IMR-90 (cell line): ENCODE data around the gene ENDOV. TPM values are rescaled to one million over a fixed set of nuclear protein-coding genes. Genes with fewer than 3 reads are reported as not detected.

ENCODE experiments used
- ATAC-seq: fragments of 200-7000 bp; cut with Tn5 transposase; 2 replicates; pipeline ENCODE4 v1.9.1; 2020; ENCODE audit warnings: low read depth, mild to moderate bottlenecking, moderate library complexity
- BruUV-seq: library from RNA; stranded (reverse); fragments of 400-500 nt; replicated peaks from 2 replicates; lab custom pipeline; 2021; lab: Mats Ljungman, UMichigan
- CTCF ChIA-PET: fragments of 300-600 bp; formaldehyde crosslinking; extraction: SDS; loops from one replicate; lab custom pipeline; 2021; ENCODE audit warnings: antibody characterized with exemption; lab: Yijun Ruan, JAX
- POLR2A ChIA-PET: fragments of 300-600 bp; sonication (Branson Sonifier 250); formaldehyde crosslinking; loops from one replicate; lab custom pipeline; 2022; ENCODE audit warnings: antibody characterized with exemption; ENCODE audit not compliant: unreplicated experiment; lab: Charles Lee
- DNase-seq: peaks from one replicate; pipeline ENCODE4 v3.0.0; 2013
- H2AFZ ChIP-seq: replicated peaks from 2 replicates; pipeline ENCODE3; 2013; ENCODE audit warnings: low read length, mild to moderate bottlenecking; ENCODE audit not compliant: poor library complexity
- H2AK5ac ChIP-seq: 2 replicates; pipeline ENCODE4 v1.6.1; 2013; ENCODE audit warnings: low read depth, low read length, inconsistent platforms
- H2AK9ac ChIP-seq: replicated peaks from 2 replicates; pipeline ENCODE3; 2013; ENCODE audit warnings: mild to moderate bottlenecking, low read depth, low read length, moderate library complexity; ENCODE audit not compliant: poor library complexity
- H2BK120ac ChIP-seq: 2 replicates; pipeline ENCODE4 v1.6.1; 2013; ENCODE audit warnings: low read depth, low read length, inconsistent platforms
- H2BK15ac ChIP-seq: 3 replicates; pipeline ENCODE4 v1.6.1; 2013; ENCODE audit warnings: low read depth, low read length, inconsistent platforms
- H2BK20ac ChIP-seq: 2 replicates; pipeline ENCODE4 v1.6.1; 2013; ENCODE audit warnings: low read depth, mild to moderate bottlenecking, inconsistent platforms, low read length, moderate library complexity
- H2BK5ac ChIP-seq: 2 replicates; pipeline ENCODE4 v1.6.1; 2013; ENCODE audit warnings: mild to moderate bottlenecking, low read depth, low read length, inconsistent platforms; ENCODE audit not compliant: poor library complexity, severe bottlenecking
- H3K14ac ChIP-seq: replicated peaks from 2 replicates; pipeline ENCODE4 v1.6.1; 2013; ENCODE audit warnings: low read depth, low read length, inconsistent platforms
- H3K18ac ChIP-seq: 2 replicates; pipeline ENCODE4 v1.6.1; 2013; ENCODE audit warnings: low read depth, low read length, control low read depth
- H3K23ac ChIP-seq: 2 replicates; pipeline ENCODE4 v1.6.1; 2013; ENCODE audit warnings: low read depth, low read length, inconsistent platforms
- H3K27ac ChIP-seq: 2 replicates; pipeline ENCODE4 v1.5.1; 2013; ENCODE audit warnings: mild to moderate bottlenecking, control low read depth, low read length; ENCODE audit not compliant: insufficient read depth
- H3K27me3 ChIP-seq: 2 replicates; pipeline ENCODE4 v1.6.1; 2013; ENCODE audit warnings: low read length; ENCODE audit not compliant: control insufficient read depth, insufficient read depth
- H3K36me3 ChIP-seq: 2 replicates; pipeline ENCODE4 v1.6.1; 2013; ENCODE audit warnings: low read length, mixed read lengths; ENCODE audit not compliant: control insufficient read depth, insufficient read depth
- H3K4ac ChIP-seq: 2 replicates; pipeline ENCODE4 v1.6.1; 2013; ENCODE audit warnings: low read depth, low read length, inconsistent platforms
- H3K4me1 ChIP-seq: 2 replicates; pipeline ENCODE4 v1.6.1; 2013; ENCODE audit warnings: low read length, mixed read lengths; ENCODE audit not compliant: control insufficient read depth, insufficient read depth
- H3K4me2 ChIP-seq: 2 replicates; pipeline ENCODE4 v1.6.1; 2013; ENCODE audit warnings: low read depth, mild to moderate bottlenecking, control low read depth, low read length, moderate library complexity
- H3K4me3 ChIP-seq: 2 replicates; pipeline ENCODE4 v1.5.1; 2013; ENCODE audit warnings: low read depth, mild to moderate bottlenecking, control low read depth, low read length, moderate library complexity; ENCODE audit not compliant: insufficient read depth
- H3K56ac ChIP-seq: 2 replicates; pipeline ENCODE4 v1.6.1; 2013; ENCODE audit warnings: low read length, inconsistent platforms; ENCODE audit not compliant: insufficient read depth; ENCODE audit errors: extremely low read depth
- H3K79me1 ChIP-seq, 2 experiments: 2 replicates each; pipeline ENCODE4 v1.6.1; 2013; ENCODE audit warnings: low read length in 2 of 2, inconsistent platforms in 1 of 2, low read depth in 1 of 2
- H3K9ac ChIP-seq: 2 replicates; pipeline ENCODE4 v1.6.1; 2013; ENCODE audit warnings: low read depth, low read length, control low read depth
- H3K9me1 ChIP-seq: 2 replicates; pipeline ENCODE4 v1.6.1; 2013; ENCODE audit warnings: low read length, inconsistent platforms; ENCODE audit not compliant: insufficient read depth
- H3K9me3 ChIP-seq: 2 replicates; pipeline ENCODE4 v1.6.1; 2013; ENCODE audit warnings: low read length; ENCODE audit not compliant: control insufficient read depth, insufficient read depth
- H4K20me1 ChIP-seq: 2 replicates; pipeline ENCODE4 v1.6.1; 2013; ENCODE audit warnings: low read length, inconsistent platforms; ENCODE audit not compliant: insufficient read depth
- H4K5ac ChIP-seq: 2 replicates; pipeline ENCODE4 v1.6.1; 2013; ENCODE audit warnings: mild to moderate bottlenecking, low read depth, low read length, control low read depth
- H4K8ac ChIP-seq, 2 experiments: 2 replicates each; pipeline ENCODE4 v1.6.1; 2013; ENCODE audit warnings: low read depth in 2 of 2, low read length in 2 of 2, control low read depth in 1 of 2, inconsistent platforms in 1 of 2
- H4K91ac ChIP-seq: 2 replicates; pipeline ENCODE4 v1.6.1; 2013; ENCODE audit warnings: low read depth, low read length, inconsistent platforms; ENCODE audit not compliant: insufficient read depth
- BHLHE40 ChIP-seq: fragments of 150-350 bp; IDR thresholded peaks from 2 replicates; pipeline ENCODE4 v1.6.1; 2016; ENCODE audit warnings: mild to moderate bottlenecking, low read depth, low read length
- CEBPB ChIP-seq: IDR thresholded peaks from 2 replicates; pipeline ENCODE4 v1.6.1; 2012; ENCODE audit warnings: low read depth, low read length, improper control_type of control experiment
- CHD1 ChIP-seq: IDR thresholded peaks from 2 replicates; pipeline ENCODE4 v1.6.1; 2012; ENCODE audit warnings: low read depth, low read length, improper control_type of control experiment
- CTCF ChIP-seq: conservative IDR thresholded peaks from 2 replicates; pipeline ENCODE4 v1.5.1; 2012; ENCODE audit warnings: mild to moderate bottlenecking, low read depth, low read length, improper control_type of control experiment
- FOS ChIP-seq: fragments of 150-350 bp; IDR thresholded peaks from 2 replicates; pipeline ENCODE4 v1.6.1; 2016; ENCODE audit warnings: low read depth, low read length
- MAFK ChIP-seq: IDR thresholded peaks from 2 replicates; pipeline ENCODE4 v1.6.1; 2012; ENCODE audit warnings: low read depth, low read length, improper control_type of control experiment
- MAZ ChIP-seq: IDR thresholded peaks from 2 replicates; pipeline ENCODE4 v1.6.1; 2012; ENCODE audit warnings: low read depth, mild to moderate bottlenecking, low read length, improper control_type of control experiment, moderate library complexity, borderline replicate concordance
- NFE2L2 ChIP-seq: fragments of 150-350 bp; IDR thresholded peaks from 2 replicates; pipeline ENCODE4 v1.6.1; 2016; ENCODE audit warnings: low read depth, mild to moderate bottlenecking, low read length
- POLR2A ChIP-seq: IDR thresholded peaks from 2 replicates; pipeline ENCODE4 v1.6.1; 2012; ENCODE audit warnings: mild to moderate bottlenecking, low read depth, low read length
- RAD21 ChIP-seq: IDR thresholded peaks from 2 replicates; pipeline ENCODE4 v1.6.1; 2012; ENCODE audit warnings: low read length, improper control_type of control experiment
- RCOR1 ChIP-seq: IDR thresholded peaks from 2 replicates; pipeline ENCODE4 v1.6.1; 2012; ENCODE audit warnings: mild to moderate bottlenecking, low read length, improper control_type of control experiment; ENCODE audit not compliant: insufficient replicate concordance
- RFX5 ChIP-seq: IDR thresholded peaks from 2 replicates; pipeline ENCODE4 v1.8.0; 2012; ENCODE audit warnings: low read depth, mild to moderate bottlenecking, low read length, moderate library complexity
- SMC3 ChIP-seq: fragments of 150-350 bp; IDR thresholded peaks from 2 replicates; pipeline ENCODE4 v1.6.1; 2016; ENCODE audit warnings: low read depth, mild to moderate bottlenecking, antibody characterized with exemption, low read length, moderate library complexity
- USF2 ChIP-seq: fragments of 150-350 bp; IDR thresholded peaks from 2 replicates; pipeline ENCODE4 v1.6.1; 2017; ENCODE audit warnings: mild to moderate bottlenecking, antibody characterized with exemption, low read length, low read depth
- WGBS, 2 experiments: methylation state at CpG; one replicate each; pipeline versions ENCODE4 v1.1.5 to v1.1.7; 2013; ENCODE audit warnings: missing lambda C conversion rate in 2 of 2; ENCODE audit not compliant: insufficient read length in 1 of 2; ENCODE audit errors: extremely low coverage in 2 of 2; 5-methylcytosine and 5-hydroxymethylcytosine counted together
- dilution Hi-C: fragments of 300-500 bp; cut with HindIII; formaldehyde crosslinking; loops from one replicate; pipeline ENCODE4 v1.14.3; 2018; ENCODE audit warnings: low sequenced_read_pairs; ENCODE audit not compliant: unreplicated experiment
- in situ Hi-C: fragments of 300-500 bp; cut with MboI; formaldehyde crosslinking; loops from 3 replicates; pipeline ENCODE4 v1.14.3; 2019; ENCODE audit warnings: low sequenced_read_pairs, inconsistent platforms, mixed read lengths
- intact Hi-C: fragments of 100-400 bp; cut with micrococcal nuclease; formaldehyde crosslinking; loops from 2 replicates; pipeline ENCODE4 v1.10.0; 2022
- polyA plus RNA-seq, 3 experiments: library from polyadenylated mRNA; depleted of rRNA; stranded (reverse); fragments of >200 nt; gene quantifications; 2 replicates each; pipeline ENCODE4 v1.2.3, GENCODE V29; 2012; ENCODE audit warnings: low replicate concordance in 1 of 3
- total RNA-seq: library from RNA; depleted of rRNA; stranded (reverse); fragments of >200 nt; gene quantifications from 2 replicates; pipeline ENCODE4 v1.2.3, GENCODE V29; 2012
- TF ChIP-seq, protein P1 (sequence below): fragments of 150-350 bp; IDR thresholded peaks from 2 replicates; pipeline ENCODE4 v1.6.1; 2016; ENCODE audit warnings: low read depth, mild to moderate bottlenecking, low read length, moderate library complexity, borderline replicate concordance

ENDOV gene
- total and polyA plus RNA-seq, 2 of the 4 experiments (the other 2 are of a cell fraction), result 15.1 to 30.3 TPM

GRCh38 chr17:80396157-80397033, 18.6 kb upstream of the ENDOV start:
- Histone ChIP-seq H3K9ac (no peak overlapping the region), H3K4me3 (no peak overlapping the region), H4K91ac (no peak overlapping the region), H3K27me3 (no peaks in the 10 kb centered on the region), H2AFZ (no peak overlapping the region), H3K9me3 (no peaks in the 10 kb centered on the region), H4K20me1 (no peaks in the 10 kb centered on the region), H2BK120ac (no peak overlapping the region), H3K14ac (no peak overlapping the region; the same call in 1 of the 2 replicates), H4K8ac (no peak overlapping the region), H2BK5ac (no peak overlapping the region), H2BK20ac (no peak overlapping the region), H2AK5ac (no peak overlapping the region), H3K79me1 (peaks cover 0 to 4% of the 10 kb centered on the region in 2 experiments; a peak in 1 of 4 replicates), H3K4me2 (no peak overlapping the region), H2AK9ac (no peak overlapping the region), H3K27ac (no peak overlapping the region), H3K56ac (no peak overlapping the region), H2BK15ac (no peak overlapping the region), H3K18ac (no peak overlapping the region), H4K5ac (no peak overlapping the region), H3K9me1 (0 out of 2 replicates have a peak, but pooled peaks cover 2% of the 10 kb centered on the region), H3K4me1 (peaks cover 2% of the 10 kb centered on the region), H3K23ac (no peak overlapping the region), H3K36me3 (peaks cover 29% of the 10 kb centered on the region), H3K4ac (no peak overlapping the region)
- DNase-seq (no peak), ATAC-seq (no peak)
- CTCF ChIA-PET, result no interaction called here
- intact Hi-C loops (no loop called here), in situ Hi-C loops (no loop called here), dilution Hi-C loops (no loop called here)
- POLR2A ChIA-PET, result no interaction called here
- 14% methylated on average over 1 of the region's 9 CpGs; no CpG with 5 or more reads in 1 of the 2 experiments for WGBS, 2 experiments
- BruUV-seq, result no TSS peak
- TF ChIP-seq CHD1 (no peak), NFE2L2 (no peak), MAFK (no peak), POLR2A (no peak), CTCF (no peak), RAD21 (no peak), RCOR1 (no peak), MAZ (no peak), USF2 (no peak), FOS (no peak), RFX5 (no peak), BHLHE40 (no peak), CEBPB (no peak), SMC3 (no peak)
- TF ChIP-seq, protein P1, sequence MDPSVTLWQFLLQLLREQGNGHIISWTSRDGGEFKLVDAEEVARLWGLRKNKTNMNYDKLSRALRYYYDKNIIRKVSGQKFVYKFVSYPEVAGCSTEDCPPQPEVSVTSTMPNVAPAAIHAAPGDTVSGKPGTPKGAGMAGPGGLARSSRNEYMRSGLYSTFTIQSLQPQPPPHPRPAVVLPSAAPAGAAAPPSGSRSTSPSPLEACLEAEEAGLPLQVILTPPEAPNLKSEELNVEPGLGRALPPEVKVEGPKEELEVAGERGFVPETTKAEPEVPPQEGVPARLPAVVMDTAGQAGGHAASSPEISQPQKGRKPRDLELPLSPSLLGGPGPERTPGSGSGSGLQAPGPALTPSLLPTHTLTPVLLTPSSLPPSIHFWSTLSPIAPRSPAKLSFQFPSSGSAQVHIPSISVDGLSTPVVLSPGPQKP, result no peak
